GM13976 (cell line): ENCODE data around the gene NEDD4L.

Source experiments
- DNase-seq: peaks from one replicate; pipeline ENCODE4 v3.0.0; 2012; ENCODE audit warnings: low spot score
- in situ Hi-C: fragments of 300-500 bp; cut with MboI; formaldehyde crosslinking; loops from one replicate; pipeline ENCODE4 v1.12.0; 2022; ENCODE audit warnings: low sequenced_read_pairs, mixed read lengths, inconsistent platforms; ENCODE audit not compliant: unreplicated experiment
- TF ChIP-seq, protein P1 (sequence below): IDR thresholded peaks from 2 replicates; pipeline ENCODE4 v1.5.1; 2012; ENCODE audit warnings: borderline replicate concordance, mild to moderate bottlenecking; ENCODE audit not compliant: insufficient read depth; ENCODE audit errors: extremely low read depth, missing control alignments, control extremely low read depth

The NEDD4L gene

DNA sequence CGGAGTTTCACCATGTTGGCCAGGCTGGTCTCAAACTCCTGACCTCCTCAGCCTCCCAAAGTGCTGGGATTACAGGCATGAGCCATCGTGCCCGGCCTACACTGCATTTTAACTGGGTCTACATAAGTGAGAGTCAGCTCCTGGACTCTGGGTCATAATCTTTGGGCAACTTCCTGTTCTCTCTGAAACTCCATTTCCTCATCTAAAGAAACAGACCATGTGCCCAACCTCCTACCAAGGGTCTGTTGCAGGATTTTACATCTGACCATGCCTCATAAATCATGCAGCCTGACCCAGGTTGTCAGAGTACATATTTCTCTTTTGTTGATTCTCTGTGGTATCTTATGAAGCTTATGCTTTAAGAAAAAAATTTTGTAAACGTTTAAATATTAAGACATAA is 304.5 kb downstream of the NEDD4L start:
- no peak for DNase-seq
- TF ChIP-seq, protein P1, sequence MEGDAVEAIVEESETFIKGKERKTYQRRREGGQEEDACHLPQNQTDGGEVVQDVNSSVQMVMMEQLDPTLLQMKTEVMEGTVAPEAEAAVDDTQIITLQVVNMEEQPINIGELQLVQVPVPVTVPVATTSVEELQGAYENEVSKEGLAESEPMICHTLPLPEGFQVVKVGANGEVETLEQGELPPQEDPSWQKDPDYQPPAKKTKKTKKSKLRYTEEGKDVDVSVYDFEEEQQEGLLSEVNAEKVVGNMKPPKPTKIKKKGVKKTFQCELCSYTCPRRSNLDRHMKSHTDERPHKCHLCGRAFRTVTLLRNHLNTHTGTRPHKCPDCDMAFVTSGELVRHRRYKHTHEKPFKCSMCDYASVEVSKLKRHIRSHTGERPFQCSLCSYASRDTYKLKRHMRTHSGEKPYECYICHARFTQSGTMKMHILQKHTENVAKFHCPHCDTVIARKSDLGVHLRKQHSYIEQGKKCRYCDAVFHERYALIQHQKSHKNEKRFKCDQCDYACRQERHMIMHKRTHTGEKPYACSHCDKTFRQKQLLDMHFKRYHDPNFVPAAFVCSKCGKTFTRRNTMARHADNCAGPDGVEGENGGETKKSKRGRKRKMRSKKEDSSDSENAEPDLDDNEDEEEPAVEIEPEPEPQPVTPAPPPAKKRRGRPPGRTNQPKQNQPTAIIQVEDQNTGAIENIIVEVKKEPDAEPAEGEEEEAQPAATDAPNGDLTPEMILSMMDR = no peak
- in situ Hi-C loops = no loop called here

DNA sequence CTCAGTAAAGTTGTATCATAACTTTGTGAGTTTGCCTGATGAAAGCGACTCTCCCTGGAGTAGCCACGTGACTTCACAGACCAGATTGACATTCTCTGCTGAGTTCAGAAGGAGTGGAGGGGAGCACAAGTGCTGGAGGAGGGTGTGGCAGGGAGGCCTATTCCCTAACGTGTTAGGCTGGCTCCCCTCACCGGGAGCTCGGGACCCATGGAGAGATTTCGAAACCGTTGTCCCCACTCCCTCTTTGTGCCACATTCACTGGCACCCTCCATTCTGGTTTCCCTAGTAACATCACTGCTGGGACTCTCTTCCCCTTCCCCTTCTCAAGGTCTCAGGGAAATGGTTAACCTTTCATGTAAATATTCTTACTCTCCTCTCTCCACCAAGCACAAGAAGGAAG is 304.9 kb downstream of the NEDD4L start:
- TF ChIP-seq, protein P1 = no peak
- DNase-seq = no peak
- in situ Hi-C loops = no loop called here

DNA sequence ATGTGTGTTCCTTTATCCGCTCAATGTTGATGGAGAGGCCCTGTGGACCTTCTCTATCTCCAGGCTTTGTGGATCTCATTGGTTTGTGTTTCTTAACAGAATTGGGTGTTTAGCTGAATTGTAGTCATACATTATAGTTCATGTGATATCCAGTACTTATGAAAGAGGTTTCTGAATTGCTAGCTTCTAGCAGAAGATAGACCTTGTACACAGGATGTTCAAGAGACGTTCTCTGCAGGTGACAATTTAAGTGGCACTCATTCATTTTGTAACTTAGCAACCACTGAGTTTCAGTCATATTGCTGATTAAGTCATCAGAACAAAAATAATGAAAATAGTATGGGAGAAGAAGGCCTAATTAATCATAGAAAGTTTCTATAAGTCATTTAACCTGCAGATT is 305.6 kb downstream of the NEDD4L start:
- TF ChIP-seq, protein P1 = no peak
- in situ Hi-C loops = no loop called here

DNA sequence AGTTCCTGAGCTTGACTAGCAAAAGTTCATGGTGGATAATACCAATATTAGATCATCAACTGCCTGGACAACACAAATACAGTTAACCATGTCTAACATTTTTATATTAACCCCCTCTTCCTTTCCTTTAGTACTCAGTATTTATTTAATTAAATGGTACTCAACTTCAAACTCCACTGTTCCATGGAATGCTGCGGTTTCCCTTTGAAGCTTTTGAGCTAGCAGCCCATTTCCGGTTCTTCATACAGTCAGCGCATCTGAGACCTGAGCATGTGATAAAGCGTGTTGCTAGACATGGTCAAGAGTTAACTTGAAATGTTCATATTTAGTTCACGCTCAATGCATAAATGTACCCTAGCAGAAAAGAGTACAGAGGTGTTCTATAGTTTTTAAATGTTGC is 306.5 kb downstream of the NEDD4L start:
- TF ChIP-seq, protein P1 = no peak
- DNase-seq = no peak
- in situ Hi-C loops = no loop called here

More for the DNA sequence above, 305.6 kb downstream of the NEDD4L start:
- DNase-seq = no peak

DNA sequence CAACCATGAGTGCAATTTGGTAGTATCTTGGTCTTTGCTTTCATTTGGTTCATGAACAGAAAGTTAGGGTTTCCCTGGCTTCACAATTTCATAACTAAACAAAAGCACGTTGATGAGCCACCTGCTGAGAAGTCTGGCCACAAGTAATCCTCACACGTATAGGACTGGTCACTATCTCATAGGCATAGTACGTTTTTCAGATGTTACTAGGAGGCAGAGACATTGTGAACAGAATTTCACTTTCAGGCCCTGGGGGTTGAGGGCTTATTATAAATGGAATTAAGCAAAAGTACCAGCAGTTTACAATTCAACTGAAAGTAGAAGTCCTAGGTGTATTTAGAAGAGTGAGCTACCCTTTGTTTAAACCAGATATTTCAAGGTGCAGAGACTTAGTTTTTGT is 307.8 kb downstream of the NEDD4L start:
- DNase-seq = no peak
- in situ Hi-C loops = no loop called here
- TF ChIP-seq, protein P1 = no peak

DNA sequence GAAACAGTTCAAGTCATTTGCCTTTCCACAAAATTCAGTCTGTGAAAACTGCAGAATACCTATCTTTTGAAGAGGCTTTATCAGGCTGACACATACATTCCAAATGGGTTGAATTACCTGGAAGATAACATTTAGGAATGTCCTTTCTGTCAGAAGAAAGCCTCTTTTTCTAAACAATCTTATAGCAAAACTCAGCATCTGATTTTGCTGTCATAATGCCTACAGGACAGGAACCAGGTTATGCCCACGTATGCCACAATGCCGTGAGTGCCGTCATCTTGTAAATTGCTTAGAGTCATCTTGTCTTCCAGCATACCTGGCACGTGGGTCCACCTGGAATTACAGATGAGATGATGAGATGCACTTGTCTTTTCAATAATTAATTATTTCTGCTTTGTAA is 309.6 kb downstream of the NEDD4L start:
- in situ Hi-C loops = no loop called here
- TF ChIP-seq, protein P1 = no peak
- DNase-seq = no peak

DNA sequence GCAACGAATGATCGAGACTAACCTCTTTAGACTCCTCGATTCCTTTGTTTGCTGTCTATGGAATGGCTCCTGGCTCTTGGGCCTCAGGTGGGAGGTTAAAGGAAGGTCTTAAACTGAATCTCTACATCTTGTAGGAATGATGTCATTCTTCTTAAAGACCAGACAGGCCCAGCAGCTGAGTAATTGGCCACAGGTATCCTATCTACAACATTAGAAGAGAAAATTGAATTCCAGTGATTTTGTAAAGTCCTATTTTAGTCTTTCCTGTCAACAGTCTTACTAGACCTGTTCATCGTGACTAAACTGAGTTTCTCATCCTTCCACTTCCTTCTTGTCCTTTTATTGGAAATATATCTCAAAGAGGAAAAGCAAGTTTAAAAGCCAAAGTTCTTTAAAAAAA is 310.0 kb downstream of the NEDD4L start:
- in situ Hi-C loops = no loop called here
- TF ChIP-seq, protein P1 = no peak
- DNase-seq = no peak
